ENCODE data around the gene TP73. TPM values are rescaled to one million over a fixed set of nuclear protein-coding genes. Genes with fewer than 3 reads are reported as not detected.

Gene TP73
- total RNA-seq, 1 donor from 2014 or later = 2.2 TPM

DNA sequence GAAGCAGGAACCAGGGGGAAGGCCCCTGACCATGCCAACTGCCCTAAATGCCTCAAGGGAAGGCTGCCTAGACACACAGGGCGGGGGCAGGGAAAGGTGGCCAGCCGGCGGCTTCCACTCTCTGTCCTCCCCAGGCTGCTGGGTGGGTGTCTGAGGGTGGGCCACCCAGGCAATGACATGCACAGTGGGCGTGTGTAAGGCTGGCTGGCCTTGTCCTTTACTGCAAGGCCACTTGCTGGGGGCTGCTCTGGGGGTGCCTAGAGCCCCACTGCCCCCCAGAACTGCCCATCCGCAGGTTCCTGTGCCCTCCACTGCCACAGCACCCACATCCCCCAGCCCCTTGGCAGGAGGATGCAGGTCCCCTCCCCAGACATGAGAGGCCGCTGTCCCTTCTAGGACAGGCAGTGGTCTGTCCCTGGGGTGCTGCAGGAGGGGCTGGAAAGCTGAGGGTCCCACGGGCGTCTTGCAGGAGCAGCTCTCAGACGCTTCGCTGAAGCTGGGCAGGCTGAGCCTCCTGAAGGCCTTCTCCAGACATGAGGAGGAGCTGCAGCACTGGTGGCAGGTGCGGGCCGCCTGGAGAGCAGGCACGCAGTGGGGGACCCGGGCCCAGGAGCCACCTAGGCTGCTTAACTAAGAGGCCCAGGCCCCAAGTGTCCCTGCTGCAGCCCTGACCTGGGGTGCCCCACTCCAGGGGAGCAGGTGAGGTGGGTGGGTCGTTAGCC is 110.0 kb downstream of the TP73 start:
- Mint-ChIP-seq H3K27me3 (peaks cover 35% of the 10 kb centered on the region), H3K9me3 (ENCODE audit: low read depth) (peaks cover 5% of the 10 kb centered on the region), H3K4me3 (ENCODE audit: low read depth) (no peak overlapping the region), H3K36me3 (ENCODE audit: insufficient read depth) (no peaks in the 10 kb centered on the region), H3K27ac (no peak overlapping the region), H3K4me1 (ENCODE audit: low read depth) (no peaks in the 10 kb centered on the region)
- TF ChIP-seq, protein P1, sequence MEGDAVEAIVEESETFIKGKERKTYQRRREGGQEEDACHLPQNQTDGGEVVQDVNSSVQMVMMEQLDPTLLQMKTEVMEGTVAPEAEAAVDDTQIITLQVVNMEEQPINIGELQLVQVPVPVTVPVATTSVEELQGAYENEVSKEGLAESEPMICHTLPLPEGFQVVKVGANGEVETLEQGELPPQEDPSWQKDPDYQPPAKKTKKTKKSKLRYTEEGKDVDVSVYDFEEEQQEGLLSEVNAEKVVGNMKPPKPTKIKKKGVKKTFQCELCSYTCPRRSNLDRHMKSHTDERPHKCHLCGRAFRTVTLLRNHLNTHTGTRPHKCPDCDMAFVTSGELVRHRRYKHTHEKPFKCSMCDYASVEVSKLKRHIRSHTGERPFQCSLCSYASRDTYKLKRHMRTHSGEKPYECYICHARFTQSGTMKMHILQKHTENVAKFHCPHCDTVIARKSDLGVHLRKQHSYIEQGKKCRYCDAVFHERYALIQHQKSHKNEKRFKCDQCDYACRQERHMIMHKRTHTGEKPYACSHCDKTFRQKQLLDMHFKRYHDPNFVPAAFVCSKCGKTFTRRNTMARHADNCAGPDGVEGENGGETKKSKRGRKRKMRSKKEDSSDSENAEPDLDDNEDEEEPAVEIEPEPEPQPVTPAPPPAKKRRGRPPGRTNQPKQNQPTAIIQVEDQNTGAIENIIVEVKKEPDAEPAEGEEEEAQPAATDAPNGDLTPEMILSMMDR (IDR thresholded peaks at IDR 0.05; ENCODE audit: unreplicated experiment) = no peak
- no peak for DNase-seq (ENCODE audit: low spot score, unreplicated experiment)

DNA sequence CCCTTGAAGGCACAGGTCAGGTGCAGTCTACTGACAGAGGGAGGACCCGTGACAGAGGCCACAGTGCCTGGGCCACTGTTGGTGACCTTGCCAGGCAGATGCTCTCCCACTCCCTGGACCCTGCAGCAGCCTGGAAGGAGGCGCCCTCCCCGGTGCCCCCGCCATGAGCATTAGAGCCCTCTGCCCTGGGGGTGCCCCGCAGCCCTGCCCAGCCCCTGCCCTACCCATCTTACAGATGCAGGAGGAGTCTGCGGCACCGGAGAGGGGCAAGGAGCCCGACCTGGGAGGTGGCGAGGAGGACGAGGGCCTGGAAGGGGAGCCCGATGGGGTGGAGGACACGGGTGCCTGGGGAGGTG is 110.5 kb downstream of the TP73 start:
- Mint-ChIP-seq H3K4me3 (ENCODE audit: low read depth) (no peak overlapping the region), H3K9me3 (ENCODE audit: low read depth) (peaks cover 5% of the 10 kb centered on the region), H3K27me3 (peaks cover 35% of the 10 kb centered on the region), H3K36me3 (ENCODE audit: insufficient read depth) (no peaks in the 10 kb centered on the region), H3K27ac (no peak overlapping the region), H3K4me1 (ENCODE audit: low read depth) (peaks cover 4% of the 10 kb centered on the region)
- TF ChIP-seq, protein P1 (IDR thresholded peaks at IDR 0.05; ENCODE audit: unreplicated experiment) = no peak
- DNase-seq (ENCODE audit: low spot score, unreplicated experiment) = no peak

DNA sequence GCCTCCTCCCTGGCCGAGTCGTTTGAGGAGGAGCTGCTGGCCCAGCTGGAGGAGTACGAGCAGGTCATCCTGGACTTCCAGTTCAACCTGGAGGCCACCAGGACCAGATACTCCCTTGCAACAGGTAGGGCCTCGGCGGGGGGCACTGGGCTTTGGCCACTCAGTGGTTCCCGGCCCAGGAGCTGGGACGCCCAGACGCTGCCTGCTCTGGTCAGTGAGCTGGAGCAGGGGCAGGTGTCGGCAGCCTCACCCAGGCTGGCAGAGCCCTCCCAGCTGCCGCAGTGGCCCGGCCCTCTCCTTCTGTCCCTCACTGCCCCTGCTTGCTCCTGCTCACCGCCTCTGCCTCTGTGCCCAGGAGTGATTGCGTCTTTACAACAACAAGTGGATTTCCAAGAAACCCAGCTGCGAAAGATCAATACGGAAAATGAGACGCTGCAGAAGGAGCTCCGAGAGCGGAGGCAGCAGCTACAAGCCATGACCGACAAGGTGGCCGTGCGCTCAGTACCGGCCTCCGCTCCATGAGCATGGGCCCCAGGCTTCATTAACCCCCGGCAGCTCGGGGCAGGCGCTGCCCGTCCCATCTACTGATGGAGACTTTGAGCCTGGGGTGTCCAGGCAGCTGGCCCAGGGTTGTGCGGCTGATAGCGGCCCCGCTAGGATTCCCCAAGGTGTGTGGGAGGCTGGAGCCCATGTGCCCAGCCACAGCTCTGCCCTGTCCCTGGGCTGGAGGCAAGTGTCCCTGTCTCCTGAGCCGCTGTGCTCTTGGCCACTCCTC is 111.2 kb downstream of the TP73 start:
- DNase-seq (ENCODE audit: low spot score, unreplicated experiment) = no peak
- Mint-ChIP-seq H3K4me3 (ENCODE audit: low read depth) (no peak overlapping the region), H3K36me3 (ENCODE audit: insufficient read depth) (no peaks in the 10 kb centered on the region), H3K27me3 (peaks cover 35% of the 10 kb centered on the region), H3K27ac (no peak overlapping the region), H3K9me3 (ENCODE audit: low read depth) (peaks cover 5% of the 10 kb centered on the region), H3K4me1 (ENCODE audit: low read depth) (peaks cover 4% of the 10 kb centered on the region)
- TF ChIP-seq, protein P1 (IDR thresholded peaks at IDR 0.05; ENCODE audit: unreplicated experiment) = no peak

DNA sequence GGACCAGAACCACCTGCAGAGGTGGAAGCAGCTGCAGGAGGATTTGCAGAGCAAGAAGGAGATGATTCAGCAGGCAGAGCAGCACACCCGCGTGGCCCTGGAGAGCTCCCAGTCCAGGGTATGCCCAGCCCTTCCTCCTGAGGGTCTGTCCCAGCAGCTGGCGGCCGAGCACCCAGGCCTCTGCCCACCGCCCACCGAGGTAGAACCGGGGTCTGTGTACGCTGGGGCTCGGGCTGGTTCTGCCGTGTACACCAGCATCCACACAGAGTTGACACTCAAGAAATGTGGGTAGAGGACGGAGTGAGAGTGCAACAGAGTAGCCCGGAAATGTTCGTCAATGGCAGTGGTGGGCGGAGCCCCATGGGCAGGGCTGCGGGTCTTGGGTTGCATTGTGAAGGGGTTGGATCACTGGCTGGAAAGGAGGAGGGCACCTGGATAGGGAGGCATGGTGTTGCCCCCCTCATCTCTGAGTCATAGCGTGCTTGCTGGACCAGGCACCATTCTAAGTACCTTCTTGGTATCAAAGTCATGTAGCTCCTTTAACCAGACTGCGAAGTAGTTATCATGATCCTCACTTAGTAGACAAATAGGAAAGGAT is 115.1 kb downstream of the TP73 start:
- H3K9me3 Mint-ChIP-seq (ENCODE audit: low read depth) = no peaks in the 10 kb centered on the region
- H3K27me3 Mint-ChIP-seq = peaks cover 20% of the 10 kb centered on the region
- no peak overlapping the region for H3K4me3 Mint-ChIP-seq (ENCODE audit: low read depth)
- no peak overlapping the region for H3K27ac Mint-ChIP-seq
- TF ChIP-seq, protein P1 (IDR thresholded peaks at IDR 0.05; ENCODE audit: unreplicated experiment) = no peak
- H3K4me1 Mint-ChIP-seq (ENCODE audit: low read depth) = peaks cover 5% of the 10 kb centered on the region
- DNase-seq (ENCODE audit: low spot score, unreplicated experiment) = no peak
- H3K36me3 Mint-ChIP-seq (ENCODE audit: insufficient read depth) = no peaks in the 10 kb centered on the region

DNA sequence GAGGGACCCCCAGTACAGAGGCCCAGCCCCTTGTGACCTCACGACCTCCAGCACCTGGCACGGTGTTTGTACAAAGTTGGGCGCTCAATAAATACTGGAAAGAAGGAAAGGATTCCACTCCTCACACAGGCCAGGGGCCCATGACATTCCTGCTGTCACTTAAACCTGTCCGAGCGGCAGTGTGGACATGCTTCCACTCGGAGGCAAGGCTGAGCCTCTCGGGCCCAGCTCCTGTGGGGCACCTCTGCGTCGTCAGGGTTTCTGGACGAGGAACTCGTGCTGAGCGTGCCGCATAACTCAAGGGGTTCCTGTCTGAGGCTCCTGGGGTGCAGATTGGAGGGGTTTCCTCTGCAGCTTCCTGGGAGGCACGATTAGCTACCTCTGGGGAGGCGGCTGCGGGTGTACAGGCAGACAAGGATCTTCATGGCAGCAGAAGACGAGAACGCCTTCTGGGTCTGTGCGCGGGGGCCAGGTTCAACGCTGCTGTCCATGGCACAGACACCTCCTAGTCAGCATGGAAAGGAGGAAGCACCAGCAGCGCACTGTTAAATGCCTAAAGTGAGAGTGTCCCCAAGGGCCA is 116.6 kb downstream of the TP73 start:
- peaks cover 5% of the 10 kb centered on the region for H3K4me1 Mint-ChIP-seq (ENCODE audit: low read depth)
- H3K36me3 Mint-ChIP-seq (ENCODE audit: insufficient read depth) = no peaks in the 10 kb centered on the region
- no peak overlapping the region for H3K4me3 Mint-ChIP-seq (ENCODE audit: low read depth)
- no peak for DNase-seq (ENCODE audit: low spot score, unreplicated experiment)
- TF ChIP-seq, protein P1 (IDR thresholded peaks at IDR 0.05; ENCODE audit: unreplicated experiment) = no peak
- peaks cover 20% of the 10 kb centered on the region for H3K27me3 Mint-ChIP-seq
- no peaks in the 10 kb centered on the region for H3K9me3 Mint-ChIP-seq (ENCODE audit: low read depth)
- no peak overlapping the region for H3K27ac Mint-ChIP-seq
